HepG2 (cell line): ENCODE results near the gene LIMK2. TPM values are rescaled to one million over a fixed set of nuclear protein-coding genes. Genes with fewer than 3 reads are reported as not detected.

Experiments used
- CBFB ChIP-seq: sonication (generic); formaldehyde crosslinking; IDR thresholded peaks from 2 replicates; pipeline ENCODE4 v1.4.0; 2020; ENCODE audit warnings: missing genetic modification reagents
- CEBPB ChIP-seq: IDR thresholded peaks from 2 replicates; pipeline ENCODE4 v1.6.1; 2011; ENCODE audit warnings: low read depth, low read length, improper control_type of control experiment, borderline replicate concordance
- DNMT3B ChIP-seq: conservative IDR thresholded peaks from 2 replicates; pipeline ENCODE4 v1.6.1; 2016; ENCODE audit warnings: missing biosample characterization, control low read depth
- ETV5 ChIP-seq: IDR thresholded peaks from 2 replicates; pipeline ENCODE4 v1.6.1; 2018; ENCODE audit warnings: missing biosample characterization, missing genetic modification reagents, inconsistent platforms, borderline replicate concordance
- FLYWCH1 ChIP-seq: sonication (generic); formaldehyde crosslinking; IDR thresholded peaks from 2 replicates; pipeline ENCODE4 v1.8.1; 2023; ENCODE audit warnings: mild to moderate bottlenecking, missing genetic modification reagents
- FOXK1 ChIP-seq: sonication (generic); formaldehyde crosslinking; IDR thresholded peaks from 2 replicates; pipeline ENCODE4 v1.4.0; 2020; ENCODE audit warnings: low read depth, missing genetic modification reagents, borderline replicate concordance
- HMGXB4 ChIP-seq, 2 experiments: sonication (generic) in 1 of 2; formaldehyde crosslinking in 1 of 2; IDR thresholded peaks; 2 replicates each; pipeline versions ENCODE4 v1.4.0 to v1.6.1; 2018 to 2020; ENCODE audit warnings: missing genetic modification reagents in 2 of 2, borderline replicate concordance in 1 of 2, low read depth in 1 of 2, mild to moderate bottlenecking in 1 of 2, missing biosample characterization in 1 of 2
- HOXD1 ChIP-seq: sonication (generic); formaldehyde crosslinking; IDR thresholded peaks from 2 replicates; pipeline ENCODE4 v1.5.0; 2020; ENCODE audit warnings: missing genetic modification reagents
- KLF13 ChIP-seq: sonication (generic); formaldehyde crosslinking; IDR thresholded peaks from 2 replicates; pipeline ENCODE4 v1.4.0; 2020; ENCODE audit warnings: mild to moderate bottlenecking, missing genetic modification reagents
- KMT2B ChIP-seq: IDR thresholded peaks from 2 replicates; pipeline ENCODE4 v1.6.1; 2016; ENCODE audit warnings: missing genetic modification reagents, missing compliant biosample characterization
- NBN ChIP-seq: fragments of 450-650 bp; conservative IDR thresholded peaks from 2 replicates; pipeline ENCODE4 v1.6.1; 2017
- NFYB ChIP-seq: sonication (generic); formaldehyde crosslinking; IDR thresholded peaks from 2 replicates; pipeline ENCODE4 v1.4.0; 2020; ENCODE audit warnings: missing genetic modification reagents
- NR2F2 ChIP-seq: IDR thresholded peaks from 2 replicates; pipeline ENCODE4 v1.6.1; 2012; ENCODE audit warnings: low read depth, inconsistent platforms, borderline replicate concordance
- NR3C1 ChIP-seq: sonication (generic); formaldehyde crosslinking; IDR thresholded peaks from 2 replicates; pipeline ENCODE4 v1.4.0; 2020; ENCODE audit warnings: missing genetic modification reagents
- RCOR2 ChIP-seq: IDR thresholded peaks from 2 replicates; pipeline ENCODE4 v1.6.1; 2016; ENCODE audit warnings: missing biosample characterization, missing genetic modification reagents
- RELA ChIP-seq: sonication (generic); formaldehyde crosslinking; IDR thresholded peaks from 2 replicates; pipeline ENCODE4 v1.4.0; 2020; ENCODE audit warnings: missing genetic modification reagents
- SCMH1 ChIP-seq: sonication (generic); formaldehyde crosslinking; IDR thresholded peaks from 2 replicates; pipeline ENCODE4 v1.9.0; 2021; ENCODE audit warnings: missing genetic modification reagents, mild to moderate bottlenecking, borderline replicate concordance
- SNAPC2 ChIP-seq: sonication (generic); formaldehyde crosslinking; IDR thresholded peaks from 2 replicates; pipeline ENCODE4 v1.8.1; 2022; ENCODE audit warnings: mild to moderate bottlenecking, missing genetic modification reagents
- SRSF9 ChIP-seq: fragments of 200-400 bp; formaldehyde crosslinking; IDR thresholded peaks from 2 replicates; pipeline ENCODE4 v1.6.1; 2018; ENCODE audit warnings: borderline replicate concordance, mild to moderate bottlenecking, low read depth, low read length; ENCODE audit not compliant: insufficient read depth, poor library complexity, severe bottlenecking
- TBX3 ChIP-seq: fragments of 450-650 bp; IDR thresholded peaks from 2 replicates; pipeline ENCODE4 v1.6.1; 2017; ENCODE audit warnings: antibody characterized with exemption, mild to moderate bottlenecking, inconsistent platforms, borderline replicate concordance
- THAP11 ChIP-seq: IDR thresholded peaks from 2 replicates; pipeline ENCODE4 v1.6.1; 2016; ENCODE audit warnings: missing biosample characterization, missing genetic modification reagents
- ZBTB20 ChIP-seq: sonication (generic); formaldehyde crosslinking; IDR thresholded peaks from 2 replicates; pipeline ENCODE4 v1.8.1; 2023; ENCODE audit warnings: missing genetic modification reagents, low read depth, mild to moderate bottlenecking, borderline replicate concordance
- ZBTB37 ChIP-seq: sonication (generic); formaldehyde crosslinking; IDR thresholded peaks from 2 replicates; pipeline ENCODE4 v1.4.0; 2020; ENCODE audit warnings: mild to moderate bottlenecking, missing genetic modification reagents
- ZFP41 ChIP-seq: sonication (generic); formaldehyde crosslinking; IDR thresholded peaks from 2 replicates; pipeline ENCODE4 v1.4.0; 2020; ENCODE audit warnings: mild to moderate bottlenecking, missing genetic modification reagents, borderline replicate concordance
- ZNF263 ChIP-seq: sonication (generic); formaldehyde crosslinking; IDR thresholded peaks from 2 replicates; pipeline ENCODE4 v1.4.0; 2020; ENCODE audit warnings: missing genetic modification reagents
- ZNF329 ChIP-seq: sonication (generic); formaldehyde crosslinking; IDR thresholded peaks from 2 replicates; pipeline ENCODE4 v1.9.0; 2021; ENCODE audit warnings: low read depth, mild to moderate bottlenecking, missing genetic modification reagents
- polyA plus RNA-seq, 8 experiments: library from polyadenylated mRNA; depleted of rRNA in 3 of 8; stranded (reverse) in 7 of 8; unstranded in 1 of 8; fragments of >200 nt; fragmentation: Illumina TruSeq in 4 of 8; extraction: Trizol in 4 of 8; gene quantifications; 2 replicates each; pipeline versions ENCODE4 v1.2.1 to v1.2.3, GENCODE V29; 2011 to 2016; ENCODE audit warnings: low read depth in 4 of 8, missing spikeins in 1 of 8, mixed read lengths in 1 of 8; ENCODE audit not compliant: insufficient read depth in 1 of 8
- total RNA-seq, 5 experiments: library from RNA; depleted of rRNA; stranded (reverse); fragments of >200 nt; fragmentation: Illumina TruSeq; extraction: Trizol; gene quantifications; 2 replicates each; pipeline ENCODE4 v1.2.3, GENCODE V29; 2016; ENCODE audit warnings: low read depth in 1 of 5
- TF ChIP-seq, protein P1 (sequence below): sonication (generic); formaldehyde crosslinking; IDR thresholded peaks from 2 replicates; pipeline ENCODE4 v1.4.0; 2020; ENCODE audit warnings: mild to moderate bottlenecking, missing genetic modification reagents, borderline replicate concordance

Gene LIMK2
- total and polyA plus RNA-seq, 2 of the 13 experiments (the other 11 are each of a cell fraction or from before 2014, with no cell fraction given), result 20.9 to 29.8 TPM

DNA sequence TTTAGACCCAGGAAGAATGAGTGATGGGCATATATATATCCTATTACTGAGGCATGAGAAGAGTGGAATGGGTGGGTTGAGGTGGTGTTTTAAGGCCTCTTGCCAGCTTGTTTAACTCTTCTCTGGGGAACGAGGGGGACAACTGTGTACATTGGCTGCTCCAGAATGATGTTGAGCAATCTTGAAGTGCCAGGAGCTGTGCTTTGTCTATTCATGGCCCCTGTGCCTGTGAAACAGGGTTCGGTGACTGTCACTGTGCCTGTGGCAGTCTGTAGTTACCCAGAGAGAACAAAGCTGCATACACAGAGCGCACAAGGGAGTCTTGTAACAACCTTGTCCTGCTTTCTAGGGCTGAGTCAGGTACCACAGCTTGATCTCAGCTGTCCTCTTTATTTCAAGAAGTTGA is 11.7 kb downstream of the LIMK2 start (continued):
- TF ChIP-seq ZBTB37, result peak; percentile 91
- TF ChIP-seq, protein P1, sequence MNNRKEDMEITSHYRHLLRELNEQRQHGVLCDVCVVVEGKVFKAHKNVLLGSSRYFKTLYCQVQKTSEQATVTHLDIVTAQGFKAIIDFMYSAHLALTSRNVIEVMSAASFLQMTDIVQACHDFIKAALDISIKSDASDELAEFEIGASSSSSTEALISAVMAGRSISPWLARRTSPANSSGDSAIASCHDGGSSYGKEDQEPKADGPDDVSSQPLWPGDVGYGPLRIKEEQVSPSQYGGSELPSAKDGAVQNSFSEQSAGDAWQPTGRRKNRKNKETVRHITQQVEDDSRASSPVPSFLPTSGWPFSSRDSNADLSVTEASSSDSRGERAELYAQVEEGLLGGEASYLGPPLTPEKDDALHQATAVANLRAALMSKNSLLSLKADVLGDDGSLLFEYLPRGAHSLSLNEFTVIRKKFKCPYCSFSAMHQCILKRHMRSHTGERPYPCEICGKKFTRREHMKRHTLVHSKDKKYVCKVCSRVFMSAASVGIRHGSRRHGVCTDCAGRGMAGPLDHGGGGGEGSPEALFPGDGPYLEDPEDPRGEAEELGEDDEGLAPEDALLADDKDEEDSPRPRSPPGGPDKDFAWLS, result peak; percentile 54; the same call in 1 of the 2 replicates
- no peak for TF ChIP-seq SRSF9
- no peak for TF ChIP-seq FLYWCH1 (CRISPR knock-in tag)
- no peak for TF ChIP-seq SCMH1 (CRISPR knock-in tag)
- no peak for TF ChIP-seq ETV5 (CRISPR knock-in tag)
- TF ChIP-seq NFYB (CRISPR knock-in tag), result no peak
- TF ChIP-seq RELA (CRISPR knock-in tag), result no peak
- TF ChIP-seq NR2F2, result peak; percentile 37; the same call in 1 of the 2 replicates
- TF ChIP-seq CBFB (CRISPR knock-in tag), result peak; percentile 15; the same call in 1 of the 2 replicates
- no peak for TF ChIP-seq NBN
- TF ChIP-seq HMGXB4 (CRISPR knock-in tag; IDR thresholded peaks at IDR 0.05; ENCODE audit: borderline replicate concordance in 1 of 2, low read depth in 1 of 2), result no peak
- TF ChIP-seq RCOR2 (CRISPR knock-in tag), result peak; percentile 30; the same call in 1 of the 2 replicates
- no peak for TF ChIP-seq DNMT3B (CRISPR knock-in tag)
- no peak for TF ChIP-seq ZFP41 (CRISPR knock-in tag)
- TF ChIP-seq ZBTB20 (CRISPR knock-in tag), result no peak
- no peak for TF ChIP-seq HOXD1 (CRISPR knock-in tag)
- TF ChIP-seq TBX3, result 0 out of 2 replicates have a peak, but pooled peaks have one; percentile 47
- TF ChIP-seq CEBPB, result peak; percentile 97
- no peak for TF ChIP-seq NR3C1 (CRISPR knock-in tag)
- TF ChIP-seq KLF13 (CRISPR knock-in tag), result no peak
- peak; percentile 59; the same call in 1 of the 2 replicates for TF ChIP-seq FOXK1 (CRISPR knock-in tag)
- TF ChIP-seq ZNF263, result no peak
- 0 out of 2 replicates have a peak, but pooled peaks have one; percentile 41 for TF ChIP-seq KMT2B (CRISPR knock-in tag)
- TF ChIP-seq ZNF329 (CRISPR knock-in tag), result no peak
- peak; percentile 28; the same call in 1 of the 2 replicates for TF ChIP-seq THAP11 (CRISPR knock-in tag)
- TF ChIP-seq SNAPC2 (CRISPR knock-in tag), result no peak
